ENCODE results near the gene CD53.
"Not testable (repeated sequence)": the region's sequence is repeated elsewhere in the genome, so short reads cannot be mapped to it uniquely, and the experiment has no call there.

CD53 gene

DNA sequence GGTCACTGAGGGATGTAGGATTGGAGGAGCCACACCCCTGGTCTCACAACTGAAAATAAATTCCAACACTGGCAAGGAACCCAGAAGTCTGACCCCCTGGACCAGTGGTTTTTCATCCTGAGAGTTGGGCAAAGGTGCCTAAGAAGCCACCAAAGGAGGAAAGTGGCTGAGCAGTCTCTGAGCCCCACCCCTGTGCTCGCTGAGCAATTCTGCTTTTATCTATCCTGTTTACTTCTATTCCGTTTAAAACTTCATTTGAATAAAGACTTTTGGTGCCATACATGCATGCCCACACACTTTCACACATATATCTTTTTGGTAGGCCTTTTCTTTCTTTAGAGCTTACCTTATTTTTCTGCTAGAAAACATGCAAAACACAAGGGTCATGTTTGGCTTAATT lies 13.9 kb upstream of the CD53 start:
- 81 to 83% methylated on average over 2 of the region's 2 CpGs for WGBS, 2 experiments (ENCODE audit: insufficient coverage in 2 of 2)
- Histone ChIP-seq H3K27ac (ENCODE audit: low read depth, low read length, severe bottlenecking) (no peak overlapping the region), H3K4me3 (ENCODE audit: extremely low read depth, insufficient read depth, low read length, poor library complexity, severe bottlenecking) (no peak overlapping the region), H3K4me1 (ENCODE audit: control insufficient read depth, insufficient read depth, low read length, poor library complexity, severe bottlenecking) (no peaks in the 10 kb centered on the region), H3K36me3 (ENCODE audit: control insufficient read depth, insufficient read depth, low read length) (no peaks in the 10 kb centered on the region), H3K9me3 (ENCODE audit: control insufficient read depth, low read length) (no peaks in the 10 kb centered on the region)

DNA sequence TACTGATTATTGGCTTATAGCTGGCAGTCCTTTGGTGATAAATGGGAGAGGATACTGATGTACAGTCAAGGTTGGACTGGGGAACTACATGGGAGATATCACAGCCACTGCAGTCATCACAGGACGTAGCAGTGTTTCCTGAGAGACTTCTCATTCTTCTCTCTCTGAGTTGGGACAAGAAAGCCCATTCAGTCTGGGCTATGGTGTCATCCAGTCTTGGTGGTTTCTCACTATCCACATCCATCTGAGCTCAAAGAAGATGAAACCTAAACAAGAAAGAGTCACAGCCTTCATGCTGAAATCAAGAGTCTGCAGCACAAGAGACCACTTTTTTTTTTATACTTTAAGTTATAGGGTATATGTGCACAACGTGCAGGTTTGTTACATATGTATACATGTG lies 12.8 kb upstream of the CD53 start:
- Histone ChIP-seq H3K36me3 (ENCODE audit: control insufficient read depth, insufficient read depth, low read length) (no peaks in the 10 kb centered on the region), H3K4me3 (ENCODE audit: extremely low read depth, insufficient read depth, low read length, poor library complexity, severe bottlenecking) (no peak overlapping the region), H3K27ac (ENCODE audit: low read depth, low read length, severe bottlenecking) (no peak overlapping the region), H3K4me1 (ENCODE audit: control insufficient read depth, insufficient read depth, low read length, poor library complexity, severe bottlenecking) (no peaks in the 10 kb centered on the region), H3K9me3 (ENCODE audit: control insufficient read depth, low read length) (no peaks in the 10 kb centered on the region)
- 78% methylated on average over 1 of the region's 2 CpGs; no CpG with 5 or more reads in 1 of the 2 experiments for WGBS, 2 experiments (ENCODE audit: insufficient coverage in 2 of 2)

DNA sequence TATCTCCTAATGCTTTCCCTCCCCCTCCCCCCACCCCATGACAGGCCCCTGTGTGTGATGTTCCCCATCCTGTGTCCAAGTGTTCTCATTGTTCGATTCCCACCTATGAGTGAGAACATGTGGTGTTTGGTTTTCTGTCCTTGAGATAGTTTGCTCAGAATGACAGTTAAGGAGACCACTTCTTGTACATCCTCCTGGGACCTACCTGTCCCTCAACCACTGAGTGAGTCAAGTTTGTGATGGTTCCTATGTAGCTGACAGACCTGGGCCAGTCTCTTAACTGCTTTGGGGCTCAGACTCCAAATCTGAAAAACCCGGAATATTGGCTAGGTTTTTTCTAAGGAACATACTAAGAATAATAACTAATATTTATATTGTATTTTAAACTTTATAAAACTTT lies 12.3 kb upstream of the CD53 start:
- not testable (repeated sequence) for H3K9me3 ChIP-seq (ENCODE audit: control insufficient read depth, low read length); H3K4me1 ChIP-seq (ENCODE audit: control insufficient read depth, insufficient read depth, low read length, poor library complexity, severe bottlenecking); H3K36me3 ChIP-seq (ENCODE audit: control insufficient read depth, insufficient read depth, low read length); H3K4me3 ChIP-seq (ENCODE audit: extremely low read depth, insufficient read depth, low read length, poor library complexity, severe bottlenecking); H3K27ac ChIP-seq (ENCODE audit: low read depth, low read length, severe bottlenecking)
- WGBS, 2 experiments (ENCODE audit: insufficient coverage in 2 of 2), result no CpG with 5 or more reads among the region's 2 CpGs

DNA sequence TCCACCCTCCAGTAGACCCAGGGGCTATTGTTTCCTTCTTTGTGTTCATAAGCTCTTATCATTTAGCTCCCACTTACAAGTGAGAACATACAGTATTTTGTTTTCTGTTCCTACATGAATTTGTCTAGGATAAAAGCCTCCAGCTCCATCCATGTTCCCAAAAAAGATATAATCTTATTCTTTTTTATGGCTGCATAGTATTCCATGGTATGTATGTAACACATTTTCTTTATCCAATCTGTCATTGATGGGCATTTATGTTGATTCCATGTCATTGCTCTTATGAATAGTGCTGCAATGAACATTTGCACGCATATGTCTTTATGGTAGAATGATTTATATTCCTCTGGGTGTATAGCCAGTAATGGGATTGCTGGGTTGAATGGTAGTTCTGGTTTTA lies 11.0 kb upstream of the CD53 start:
- H3K4me1 ChIP-seq (ENCODE audit: control insufficient read depth, insufficient read depth, low read length, poor library complexity, severe bottlenecking); H3K4me3 ChIP-seq (ENCODE audit: extremely low read depth, insufficient read depth, low read length, poor library complexity, severe bottlenecking); H3K36me3 ChIP-seq (ENCODE audit: control insufficient read depth, insufficient read depth, low read length); H3K27ac ChIP-seq (ENCODE audit: low read depth, low read length, severe bottlenecking); H3K9me3 ChIP-seq (ENCODE audit: control insufficient read depth, low read length): not testable (repeated sequence)
- WGBS, 2 experiments (ENCODE audit: insufficient coverage in 2 of 2), result 86% methylated on average over 1 of the region's 1 CpG; no CpG with 5 or more reads in 1 of the 2 experiments

DNA sequence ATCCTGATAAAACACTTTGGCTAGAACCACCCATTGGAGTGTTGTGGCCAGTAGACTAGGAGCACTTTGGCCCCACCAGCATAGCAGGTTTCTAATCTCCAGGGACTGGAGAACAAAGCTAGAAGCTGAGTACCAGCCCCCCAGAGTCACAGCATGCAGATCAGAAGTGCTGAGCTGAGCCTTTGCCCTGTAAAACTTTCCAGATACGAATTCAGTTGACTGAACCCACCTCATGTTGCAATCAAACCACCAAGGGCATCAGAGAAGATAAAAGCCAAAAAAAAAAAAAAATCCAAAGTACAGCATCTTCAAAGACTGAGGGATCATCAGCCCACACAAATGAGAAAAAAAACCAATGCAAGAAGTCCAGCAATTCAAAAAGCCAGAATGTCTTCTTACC lies 8.7 kb upstream of the CD53 start:
- 67% methylated on average over 1 of the region's 1 CpG; no CpG with 5 or more reads in 1 of the 2 experiments for WGBS, 2 experiments (ENCODE audit: insufficient coverage in 2 of 2)
- Histone ChIP-seq H3K4me3 (ENCODE audit: extremely low read depth, insufficient read depth, low read length, poor library complexity, severe bottlenecking) (no peak overlapping the region), H3K36me3 (ENCODE audit: control insufficient read depth, insufficient read depth, low read length) (no peaks in the 10 kb centered on the region), H3K4me1 (ENCODE audit: control insufficient read depth, insufficient read depth, low read length, poor library complexity, severe bottlenecking) (no peaks in the 10 kb centered on the region), H3K9me3 (ENCODE audit: control insufficient read depth, low read length) (no peaks in the 10 kb centered on the region), H3K27ac (ENCODE audit: low read depth, low read length, severe bottlenecking) (no peak overlapping the region)

DNA sequence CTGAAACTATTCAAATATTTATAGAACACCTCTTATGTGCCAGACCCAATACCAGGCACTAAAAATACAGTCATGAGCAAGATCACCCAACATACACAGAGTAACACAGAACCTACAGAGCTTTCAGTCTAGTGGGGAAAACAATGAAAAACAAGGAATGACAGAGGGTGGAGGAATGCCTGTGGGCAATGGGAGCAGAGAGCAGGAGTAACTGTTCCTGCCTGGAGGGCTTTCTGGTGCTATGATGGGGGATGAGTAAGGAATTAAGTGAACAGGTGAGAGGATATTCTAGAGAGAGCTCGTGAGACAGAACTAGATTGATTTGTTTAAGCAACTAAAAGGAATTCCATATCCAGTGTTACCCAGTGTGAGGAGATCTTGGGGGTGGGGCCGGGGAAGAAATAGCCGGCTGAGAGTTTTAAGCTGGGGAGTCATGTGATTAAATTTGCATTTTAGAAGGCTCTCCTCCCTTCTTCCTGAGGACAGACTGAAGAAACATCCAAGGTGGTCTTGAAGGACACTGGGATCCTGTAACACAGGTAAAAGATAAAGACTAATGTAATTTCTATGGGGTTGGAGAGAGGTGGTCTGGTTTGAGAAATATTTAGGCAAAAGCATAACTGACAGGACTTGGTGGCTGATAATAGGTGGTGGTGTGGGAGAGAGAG lies 2.1 kb upstream of the CD53 start:
- no peak overlapping the region for H3K27ac ChIP-seq (ENCODE audit: low read depth, low read length, severe bottlenecking)
- WGBS, 2 experiments (ENCODE audit: insufficient coverage in 2 of 2), result 43 to 80% methylated on average over 1 of the region's 3 CpGs
- no peaks in the 10 kb centered on the region for H3K4me1 ChIP-seq (ENCODE audit: control insufficient read depth, insufficient read depth, low read length, poor library complexity, severe bottlenecking)

DNA sequence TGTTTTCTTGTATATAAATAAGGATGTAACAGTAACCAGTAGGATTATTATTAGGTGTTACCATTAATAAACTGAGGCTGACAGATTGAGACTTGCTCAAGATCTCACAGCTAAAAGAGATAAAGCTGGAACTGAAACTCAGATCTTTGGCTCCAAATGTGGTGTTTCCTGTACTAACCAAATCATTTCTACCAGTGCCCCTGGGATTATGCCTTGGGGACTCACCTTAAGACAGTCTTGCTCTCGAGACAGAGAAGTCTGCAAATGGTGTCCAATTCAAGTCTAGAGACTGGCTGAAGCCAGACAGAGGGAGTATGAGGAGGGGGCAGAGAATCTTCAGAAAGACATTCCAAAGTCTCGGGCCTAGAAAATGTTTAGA lies 593 bp upstream of the CD53 start:
- H3K36me3 ChIP-seq (ENCODE audit: control insufficient read depth, insufficient read depth, low read length), result no peaks in the 10 kb centered on the region
- H3K27ac ChIP-seq (ENCODE audit: low read depth, low read length, severe bottlenecking), result no peak overlapping the region
- H3K4me3 ChIP-seq (ENCODE audit: extremely low read depth, insufficient read depth, low read length, poor library complexity, severe bottlenecking), result no peak overlapping the region
- no peaks in the 10 kb centered on the region for H3K9me3 ChIP-seq (ENCODE audit: control insufficient read depth, low read length)
- WGBS, 2 experiments (ENCODE audit: insufficient coverage in 2 of 2), result 100% methylated on average over 1 to 2 of the region's 2 CpGs
- no peaks in the 10 kb centered on the region for H3K4me1 ChIP-seq (ENCODE audit: control insufficient read depth, insufficient read depth, low read length, poor library complexity, severe bottlenecking)

More for the DNA sequence above, 2.1 kb upstream of the CD53 start:
- Histone ChIP-seq H3K9me3 (ENCODE audit: control insufficient read depth, low read length) (no peaks in the 10 kb centered on the region), H3K36me3 (ENCODE audit: control insufficient read depth, insufficient read depth, low read length) (no peaks in the 10 kb centered on the region), H3K4me3 (ENCODE audit: extremely low read depth, insufficient read depth, low read length, poor library complexity, severe bottlenecking) (no peak overlapping the region)

DNA sequence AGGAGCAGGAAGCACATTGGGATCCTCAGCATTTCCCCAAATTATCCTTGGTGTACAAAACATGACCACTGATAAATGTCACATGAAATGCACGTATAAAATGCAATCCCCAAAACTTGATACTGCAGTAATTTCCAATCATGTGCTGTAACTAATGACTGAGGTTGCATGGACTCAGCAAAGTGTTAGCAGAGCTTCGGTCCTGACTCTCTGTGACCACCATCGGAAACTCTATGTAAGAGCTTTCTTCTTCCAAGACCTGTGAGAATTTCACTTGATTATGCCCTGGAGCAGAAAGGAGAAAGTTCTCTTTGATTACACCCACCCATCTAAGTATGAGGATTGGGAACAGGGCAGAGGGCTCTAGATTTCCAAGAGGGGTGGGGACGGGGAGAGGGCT lies 908 bp downstream of the CD53 start:
- Histone ChIP-seq H3K27ac (ENCODE audit: low read depth, low read length, severe bottlenecking) (no peak overlapping the region), H3K4me1 (ENCODE audit: control insufficient read depth, insufficient read depth, low read length, poor library complexity, severe bottlenecking) (no peaks in the 10 kb centered on the region), H3K9me3 (ENCODE audit: control insufficient read depth, low read length) (no peaks in the 10 kb centered on the region), H3K4me3 (ENCODE audit: extremely low read depth, insufficient read depth, low read length, poor library complexity, severe bottlenecking) (no peak overlapping the region), H3K36me3 (ENCODE audit: control insufficient read depth, insufficient read depth, low read length) (no peaks in the 10 kb centered on the region)
- WGBS, 2 experiments (ENCODE audit: insufficient coverage in 2 of 2), result 100% methylated on average over 2 of the region's 4 CpGs

DNA sequence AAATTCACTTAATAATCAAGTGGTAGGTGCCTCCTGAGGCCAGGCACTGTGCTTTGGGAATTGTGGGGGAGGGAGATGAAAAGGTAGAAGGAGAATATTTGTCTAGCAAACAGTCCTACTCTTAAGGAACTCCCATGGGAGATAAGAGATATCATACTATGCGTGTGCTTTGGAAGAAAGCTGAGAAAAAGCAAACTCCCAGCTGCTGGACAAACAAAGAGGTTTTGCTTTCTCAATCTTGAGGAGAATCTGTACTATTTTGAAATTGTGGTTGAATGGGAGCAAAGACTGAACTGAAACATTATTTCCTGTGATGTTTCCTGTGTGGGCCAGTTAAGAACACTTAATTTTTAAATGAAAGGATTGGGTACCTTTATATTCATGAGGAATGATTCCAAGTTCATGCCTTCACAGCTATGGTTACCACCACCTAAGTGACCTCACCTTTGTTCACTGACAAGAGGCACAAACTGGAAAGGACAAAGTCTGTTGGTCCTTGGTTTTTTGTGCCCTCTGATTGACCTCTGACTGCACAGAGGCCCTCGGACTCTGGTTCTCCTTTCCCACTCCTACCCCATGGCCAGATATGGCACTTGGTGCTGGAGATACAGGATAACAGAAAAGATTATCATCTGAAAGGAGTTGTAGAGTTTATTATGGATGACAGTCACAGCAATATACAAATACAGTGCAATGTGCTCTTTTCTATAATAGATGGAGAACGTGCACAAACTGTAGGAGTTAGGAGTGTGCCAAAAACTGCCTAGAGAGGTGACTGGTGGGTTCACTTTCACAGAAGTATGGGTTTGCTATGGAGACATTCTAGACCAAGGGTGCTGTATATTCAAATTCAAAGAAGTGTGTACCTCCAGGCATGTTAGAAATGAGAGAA lies 1.6 kb downstream of the CD53 start:
- Histone ChIP-seq H3K4me1 (ENCODE audit: control insufficient read depth, insufficient read depth, low read length, poor library complexity, severe bottlenecking) (no peaks in the 10 kb centered on the region), H3K27ac (ENCODE audit: low read depth, low read length, severe bottlenecking) (no peak overlapping the region), H3K4me3 (ENCODE audit: extremely low read depth, insufficient read depth, low read length, poor library complexity, severe bottlenecking) (no peak overlapping the region), H3K9me3 (ENCODE audit: control insufficient read depth, low read length) (no peaks in the 10 kb centered on the region), H3K36me3 (ENCODE audit: control insufficient read depth, insufficient read depth, low read length) (no peaks in the 10 kb centered on the region)
- WGBS, 2 experiments (ENCODE audit: insufficient coverage in 2 of 2), result 89 to 100% methylated on average over 1 to 2 of the region's 3 CpGs

DNA sequence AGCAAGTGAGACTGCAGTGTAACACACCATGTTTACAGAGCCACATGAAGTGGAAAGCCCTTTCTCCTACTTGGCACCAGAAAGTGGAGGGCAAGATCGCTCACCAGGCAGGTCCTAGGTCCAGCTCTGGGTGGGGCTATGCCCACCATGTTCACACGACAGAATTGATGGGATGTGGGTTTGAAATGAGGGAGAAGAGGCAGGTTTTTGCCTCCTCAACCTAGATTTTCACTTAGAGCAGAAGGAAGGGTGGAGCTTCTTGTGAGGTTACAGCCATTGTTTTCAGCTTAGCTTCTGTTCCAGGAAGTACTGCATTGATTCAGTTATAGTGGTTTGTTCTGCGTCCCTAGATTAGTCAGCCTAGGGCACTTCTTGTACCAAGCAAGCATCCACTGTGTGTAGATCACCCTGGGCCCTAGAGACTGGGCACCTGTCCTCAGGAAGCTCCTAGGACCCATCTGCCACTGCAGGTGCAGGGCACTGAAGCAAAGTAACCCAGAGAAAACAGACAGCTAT lies 2.3 kb downstream of the CD53 start:
- H3K4me1 ChIP-seq (ENCODE audit: control insufficient read depth, insufficient read depth, low read length, poor library complexity, severe bottlenecking), result no peaks in the 10 kb centered on the region
- WGBS, 2 experiments (ENCODE audit: insufficient coverage in 2 of 2), result 93 to 95% methylated on average over 3 of the region's 3 CpGs
- H3K4me3 ChIP-seq (ENCODE audit: extremely low read depth, insufficient read depth, low read length, poor library complexity, severe bottlenecking), result no peak overlapping the region
- no peak overlapping the region for H3K27ac ChIP-seq (ENCODE audit: low read depth, low read length, severe bottlenecking)
- H3K9me3 ChIP-seq (ENCODE audit: control insufficient read depth, low read length), result no peaks in the 10 kb centered on the region
- H3K36me3 ChIP-seq (ENCODE audit: control insufficient read depth, insufficient read depth, low read length), result no peaks in the 10 kb centered on the region
